Muscle of back (tissue), 10 donors: Measurements from ENCODE around the gene SERPINI1. TPM values are rescaled to one million over a fixed set of nuclear protein-coding genes. Genes with fewer than 3 reads are reported as not detected.

Source experiments
- polyA plus RNA-seq, 10 donors: library from polyadenylated mRNA; unstranded; fragments of 120-200 nt; gene quantifications; one replicate each; pipeline ENCODE4 v1.2.1, GENCODE V29; 2013; ENCODE audit not compliant: insufficient read length in 10 of 10

The SERPINI1 gene
- polyA plus RNA-seq, 10 donors, result 5.6 to 15.2 (median 9.3) TPM

Other genes starting within 250 kb of the SERPINI1 start
- under 1 TPM in 7 of 10 donors, not detected in 3; 0.10 to 0.43 (median 0.20) TPM for gene WDR49, start 81.8 kb upstream of the SERPINI1 start, polyA plus RNA-seq
- gene PDCD10, start 829 bp upstream of the SERPINI1 start, polyA plus RNA-seq, result 10 to 100 TPM; 28.9 to 45.4 (median 37.1) TPM